COR-L47 (cell line): ENCODE results near the gene TTLL12.

Source experiments
- DNase-seq: peaks from one replicate; lab custom pipeline; 2025; lab: John Stamatoyannopoulos, UW

TTLL12 gene

GRCh38 chr22:43128116-43128515 lies 58.8 kb downstream of the TTLL12 start:
- no peak for DNase-seq

DNA sequence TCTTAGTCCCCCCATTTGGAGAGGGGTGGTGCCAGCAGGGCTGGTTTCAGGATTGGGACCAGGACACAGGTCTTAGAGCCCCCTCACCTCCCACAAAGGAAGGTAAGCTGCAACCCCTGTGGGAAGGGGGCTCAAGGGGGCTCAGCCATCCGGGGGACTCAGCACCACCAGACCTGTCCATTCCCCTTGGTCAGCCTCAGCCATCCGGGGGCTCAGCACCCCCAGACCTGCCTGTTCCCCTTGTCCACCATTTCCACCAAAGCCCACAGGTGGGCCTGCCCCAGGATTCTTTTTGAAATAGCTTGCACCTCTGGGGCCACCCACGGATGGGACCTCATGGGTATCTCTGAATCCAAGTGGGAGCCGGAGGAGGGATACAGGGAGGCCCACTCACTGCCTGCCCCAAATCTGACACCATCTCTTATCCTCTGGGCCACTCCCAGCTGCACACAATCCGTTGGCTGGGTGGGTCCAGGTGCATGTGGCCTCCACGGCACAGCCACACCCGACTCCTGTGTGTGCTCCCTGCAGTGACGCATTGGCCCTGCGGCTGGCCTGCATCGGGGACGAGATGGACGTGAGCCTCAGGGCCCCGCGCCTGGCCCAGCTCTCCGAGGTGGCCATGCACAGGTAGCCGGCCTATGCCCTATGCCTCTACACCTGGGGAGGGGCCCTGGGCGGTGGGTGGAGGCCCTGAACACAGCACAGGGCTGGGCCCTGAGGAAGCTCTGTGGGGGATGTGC lies 59.6 kb downstream of the TTLL12 start:
- DNase-seq: no peak

DNA sequence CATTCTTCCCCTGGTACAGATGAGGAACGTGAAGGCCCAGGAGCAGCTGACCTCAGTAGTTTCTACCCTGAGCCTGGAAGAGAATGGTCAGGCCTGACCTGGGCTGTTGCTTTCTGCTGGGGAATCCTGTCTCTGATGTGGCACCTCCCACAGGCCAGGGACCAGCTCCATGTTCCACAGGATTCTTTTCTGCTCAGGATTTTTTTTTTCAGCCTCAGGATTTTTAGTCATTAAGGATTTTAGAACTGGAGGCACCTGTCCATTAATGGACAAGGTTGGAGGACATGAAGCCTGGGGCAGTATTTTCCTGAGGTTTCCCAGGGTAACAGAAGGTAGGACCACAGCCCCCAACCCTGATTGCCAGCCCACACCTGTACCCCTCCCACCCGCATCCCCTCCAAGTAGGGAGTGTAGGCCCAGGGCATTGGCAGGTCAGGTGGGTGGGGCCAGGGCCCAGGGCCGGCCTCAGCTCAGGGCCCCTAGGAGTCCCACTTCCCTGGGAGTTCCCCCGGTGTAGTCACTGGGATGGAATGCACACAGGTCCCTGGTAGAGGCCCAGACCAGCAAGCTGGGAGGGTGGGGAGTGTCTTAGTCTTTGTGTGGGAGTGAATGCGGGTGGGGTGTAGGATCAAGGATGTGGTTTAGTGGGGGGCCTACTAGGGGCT lies 60.3 kb downstream of the TTLL12 start:
- no peak for DNase-seq

DNA sequence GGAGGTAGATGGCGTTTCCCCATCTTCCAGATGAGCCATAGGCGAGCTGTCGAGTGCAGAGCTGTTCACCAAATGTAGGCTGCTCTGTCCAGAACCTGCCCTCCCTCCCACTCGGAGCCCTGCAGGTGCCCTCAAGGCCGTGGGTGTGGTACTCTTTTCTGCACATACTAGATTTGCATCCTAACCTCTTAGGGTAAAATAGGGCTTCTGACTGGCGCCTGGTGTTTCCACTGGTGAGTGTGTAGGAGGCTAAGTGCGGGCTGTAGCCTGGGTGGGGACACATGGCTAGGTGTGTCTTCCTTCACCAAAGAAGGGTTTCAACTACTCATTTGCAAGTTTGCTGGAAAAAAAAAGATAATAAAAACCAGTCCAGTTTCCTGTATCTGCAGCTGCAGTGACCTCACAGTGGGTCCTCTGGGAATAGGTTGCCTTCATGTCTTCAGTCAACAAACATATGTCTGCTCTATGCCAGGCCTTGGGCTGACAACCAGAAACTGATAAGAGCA lies 67.9 kb downstream of the TTLL12 start:
- no peak for DNase-seq

GRCh38 chr22:43118024-43118849 lies 68.7 kb downstream of the TTLL12 start:
- no peak for DNase-seq

DNA sequence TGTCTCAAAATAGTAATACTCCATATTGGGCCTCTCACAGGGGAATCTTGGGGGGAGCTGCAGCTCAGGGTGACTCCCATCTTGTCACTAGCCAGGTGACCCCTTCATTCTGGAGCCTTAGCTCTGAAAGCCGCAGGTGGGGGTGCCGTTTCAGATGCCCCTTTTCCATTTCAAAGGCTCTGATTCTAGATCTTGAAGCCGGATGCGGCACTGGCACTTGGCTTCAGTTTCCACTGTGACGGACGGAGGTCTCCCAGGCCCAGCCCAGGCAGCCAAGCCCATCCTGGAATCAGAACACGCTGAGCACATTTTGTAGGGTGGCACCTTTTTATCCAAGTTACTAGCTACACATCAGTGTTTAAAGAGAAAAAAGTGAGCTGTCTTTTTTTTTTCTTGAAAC lies 70.0 kb downstream of the TTLL12 start:
- DNase-seq: no peak
